Smooth muscle cell (in vitro differentiated cells): ENCODE measurements around the gene WDFY1. TPM values are rescaled to one million over a fixed set of nuclear protein-coding genes. Genes with fewer than 3 reads are reported as not detected.
A peak's percentile ranks its signal among the peaks of the same experiment; 100 is the strongest.

ENCODE experiments used
- DNase-seq: peaks from one replicate; lab custom pipeline; 2025; ENCODE audit not compliant: unreplicated experiment; lab: John Stamatoyannopoulos, UW
- H2AFZ ChIP-seq: fragments of 200-600 bp; sonication (generic); 2 replicates; pipeline ENCODE4 v1.6.0; 2016; ENCODE audit warnings: antibody characterized with exemption, low read depth, mild to moderate bottlenecking
- H3F3A ChIP-seq: fragments of 200-600 bp; sonication (generic); 2 replicates; pipeline ENCODE4 v1.6.0; 2017; ENCODE audit warnings: antibody characterized with exemption, low read depth
- H3K27ac ChIP-seq: fragments of 200-600 bp; sonication (generic); 2 replicates; pipeline ENCODE4 v1.5.1; 2016; ENCODE audit warnings: low read depth, mild to moderate bottlenecking
- H3K27me3 ChIP-seq: fragments of 200-600 bp; sonication (generic); 2 replicates; pipeline ENCODE4 v1.6.1; 2016; ENCODE audit warnings: low read depth, mild to moderate bottlenecking
- H3K36me3 ChIP-seq: fragments of 200-600 bp; sonication (generic); 2 replicates; pipeline ENCODE4 v1.5.1; 2016; ENCODE audit warnings: low read depth
- H3K4me1 ChIP-seq: fragments of 200-600 bp; sonication (generic); 2 replicates; pipeline ENCODE4 v1.5.1; 2016; ENCODE audit warnings: low read depth
- H3K4me2 ChIP-seq: fragments of 200-600 bp; sonication (generic); 2 replicates; pipeline ENCODE4 v1.6.0; 2016; ENCODE audit warnings: mild to moderate bottlenecking
- H3K4me3 ChIP-seq: fragments of 200-600 bp; sonication (generic); 2 replicates; pipeline ENCODE4 v1.5.1; 2016; ENCODE audit warnings: mild to moderate bottlenecking
- H3K79me2 ChIP-seq: fragments of 200-600 bp; sonication (generic); 2 replicates; pipeline ENCODE4 v1.6.0; 2016; ENCODE audit warnings: low read depth, mild to moderate bottlenecking
- H3K9ac ChIP-seq: fragments of 200-600 bp; sonication (generic); 2 replicates; pipeline ENCODE4 v1.6.0; 2016; ENCODE audit warnings: low read depth
- H3K9me3 ChIP-seq: fragments of 200-600 bp; sonication (generic); replicated peaks from 2 replicates; pipeline ENCODE4 v1.5.1; 2016; ENCODE audit warnings: low read depth
- H4K20me1 ChIP-seq: fragments of 200-600 bp; sonication (generic); 2 replicates; pipeline ENCODE4 v1.6.0; 2016; ENCODE audit warnings: low read depth
- CTCF ChIP-seq: fragments of 200-600 bp; sonication (generic); IDR thresholded peaks from 2 replicates; pipeline ENCODE4 v1.5.1; 2017; ENCODE audit warnings: borderline replicate concordance, mild to moderate bottlenecking, antibody characterized with exemption; ENCODE audit not compliant: insufficient read depth, poor library complexity, severe bottlenecking
- WGBS: methylation state at CpG from one replicate; pipeline ENCODE4 v1.1.7; 2016; ENCODE audit warnings: low lambda C conversion rate; 5-methylcytosine and 5-hydroxymethylcytosine counted together
- polyA plus RNA-seq: library from polyadenylated mRNA; unstranded; fragments of >200 nt; fragmentation: Nextera tagmentation; extraction: Ambion mirVana; gene quantifications from 2 replicates; pipeline ENCODE4 v1.2.1, GENCODE V29; 2016
- total RNA-seq: library from RNA; depleted of rRNA; stranded (reverse); fragments of >200 nt; gene quantifications from 2 replicates; pipeline ENCODE4 v1.2.3, GENCODE V29; 2014

The WDFY1 gene
- total and polyA plus RNA-seq, 2 experiments from 2014 or later = 31.6 to 58.6 TPM

- Histone ChIP-seq H3K27ac (no peak overlapping the region), H3K4me3 (no peak overlapping the region), H4K20me1 (no peaks in the 10 kb centered on the region), H2AFZ (no peak overlapping the region), H3K4me2 (no peak overlapping the region), H3K9ac (no peak overlapping the region), H3K27me3 (no peaks in the 10 kb centered on the region), H3K36me3 (no peaks in the 10 kb centered on the region), H3F3A (no peaks in the 10 kb centered on the region), H3K79me2 (no peaks in the 10 kb centered on the region), H3K9me3 (no peaks in the 10 kb centered on the region), H3K4me1 (no peaks in the 10 kb centered on the region)
- WGBS = 91% methylated on average over 3 of the region's 3 CpGs
- no peak for DNase-seq
- TF ChIP-seq CTCF = no peak
Measured at GRCh38 chr2:223853425-223853837, 91.7 kb downstream of the WDFY1 start.

- no peak overlapping the region for H3K4me2 ChIP-seq
- H3F3A ChIP-seq = no peaks in the 10 kb centered on the region
- H3K79me2 ChIP-seq = no peaks in the 10 kb centered on the region
- H3K9ac ChIP-seq = no peak overlapping the region
- H3K27me3 ChIP-seq = no peaks in the 10 kb centered on the region
- H3K27ac ChIP-seq = no peak overlapping the region
- H3K9me3 ChIP-seq = no peaks in the 10 kb centered on the region
- no peak for TF ChIP-seq CTCF
- no peaks in the 10 kb centered on the region for H3K36me3 ChIP-seq
- H4K20me1 ChIP-seq = no peaks in the 10 kb centered on the region
- no peak for DNase-seq
- H2AFZ ChIP-seq = no peak overlapping the region
- WGBS = 87% methylated on average over 3 of the region's 3 CpGs
- H3K4me3 ChIP-seq = no peak overlapping the region
- H3K4me1 ChIP-seq = no peaks in the 10 kb centered on the region
Measured at GRCh38 chr2:223852281-223852795, 92.8 kb downstream of the WDFY1 start.

DNA sequence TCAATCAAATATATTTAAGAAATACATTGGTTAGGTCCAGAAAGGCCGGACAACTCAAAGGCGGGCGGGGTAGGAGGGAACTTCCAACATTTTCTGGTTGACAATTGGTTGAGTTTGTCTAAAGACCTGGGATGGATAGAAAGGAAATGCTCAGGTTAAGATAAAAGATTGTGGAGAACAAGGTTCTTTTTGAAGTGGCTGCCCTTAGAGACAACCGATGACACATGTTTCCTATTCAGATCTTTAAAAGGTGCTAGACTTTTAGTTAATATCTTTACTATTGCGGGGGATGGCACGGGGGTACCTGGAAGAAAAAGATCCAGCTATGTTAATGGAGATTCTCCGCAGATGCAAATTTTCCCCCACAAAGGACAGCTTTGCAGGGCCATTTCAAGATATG is 97.7 kb downstream of the WDFY1 start:
- WGBS = 97% methylated on average over 7 of the region's 7 CpGs
- H3K27ac ChIP-seq = no peak overlapping the region
- no peak overlapping the region for H3K4me2 ChIP-seq
- H3K4me1 ChIP-seq = no peaks in the 10 kb centered on the region
- no peaks in the 10 kb centered on the region for H3K79me2 ChIP-seq
- no peaks in the 10 kb centered on the region for H3F3A ChIP-seq
- no peaks in the 10 kb centered on the region for H4K20me1 ChIP-seq
- H3K4me3 ChIP-seq = no peak overlapping the region
- no peak overlapping the region for H3K9ac ChIP-seq
- DNase-seq = no peak
- H2AFZ ChIP-seq = no peak overlapping the region
- H3K27me3 ChIP-seq = no peaks in the 10 kb centered on the region
- H3K36me3 ChIP-seq = no peaks in the 10 kb centered on the region
- no peak for TF ChIP-seq CTCF
- no peaks in the 10 kb centered on the region for H3K9me3 ChIP-seq

GRCh38 chr2:223846515-223846914 is 98.6 kb downstream of the WDFY1 start:
- Histone ChIP-seq H3K79me2 (no peaks in the 10 kb centered on the region), H3K9me3 (no peaks in the 10 kb centered on the region), H3K9ac (no peak overlapping the region), H3K4me1 (no peaks in the 10 kb centered on the region), H3K27ac (peak overlapping the region; percentile 28), H3K36me3 (no peaks in the 10 kb centered on the region), H3K4me2 (no peak overlapping the region), H3K4me3 (no peak overlapping the region), H3F3A (no peaks in the 10 kb centered on the region), H4K20me1 (no peaks in the 10 kb centered on the region), H3K27me3 (no peaks in the 10 kb centered on the region), H2AFZ (no peak overlapping the region)
- TF ChIP-seq CTCF = no peak
- DNase-seq = no peak
- WGBS = 52% methylated on average over 1 of the region's 1 CpG
